ENCODE results near the gene PYCR2.

The PYCR2 gene

DNA sequence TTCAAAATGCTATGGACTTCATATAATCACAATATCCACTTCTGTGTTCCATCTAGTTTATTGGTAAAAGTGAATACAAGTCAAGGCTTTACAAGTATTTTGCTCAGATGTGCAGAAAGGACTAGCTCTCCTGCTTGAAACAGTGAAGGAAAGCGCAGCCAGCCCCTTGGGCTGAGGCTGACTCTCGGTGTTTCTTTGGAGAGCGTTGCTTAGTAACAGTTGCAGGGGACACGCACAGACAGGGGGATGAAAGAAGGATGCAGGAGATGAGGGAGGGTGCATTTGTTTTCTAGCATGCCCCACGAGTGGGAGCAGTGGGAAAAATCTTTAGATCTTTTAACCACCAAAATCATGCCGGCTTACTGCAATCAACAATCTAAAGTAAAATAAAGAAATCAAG is 9.1 kb downstream of the PYCR2 start:
- no peaks in the 10 kb centered on the region for H3K27me3 ChIP-seq (ENCODE audit: insufficient read depth, poor library complexity, severe bottlenecking)
- no peak for TF ChIP-seq POLR2AphosphoS5 (IDR thresholded peaks at IDR 0.05; ENCODE audit: low read depth)
- TF ChIP-seq GABPA (IDR thresholded peaks at IDR 0.05; ENCODE audit: low read depth), result no peak
- no peak for TF ChIP-seq SPI1 (IDR thresholded peaks at IDR 0.05; ENCODE audit: borderline replicate concordance, low read depth)
- TF ChIP-seq, protein P1, sequence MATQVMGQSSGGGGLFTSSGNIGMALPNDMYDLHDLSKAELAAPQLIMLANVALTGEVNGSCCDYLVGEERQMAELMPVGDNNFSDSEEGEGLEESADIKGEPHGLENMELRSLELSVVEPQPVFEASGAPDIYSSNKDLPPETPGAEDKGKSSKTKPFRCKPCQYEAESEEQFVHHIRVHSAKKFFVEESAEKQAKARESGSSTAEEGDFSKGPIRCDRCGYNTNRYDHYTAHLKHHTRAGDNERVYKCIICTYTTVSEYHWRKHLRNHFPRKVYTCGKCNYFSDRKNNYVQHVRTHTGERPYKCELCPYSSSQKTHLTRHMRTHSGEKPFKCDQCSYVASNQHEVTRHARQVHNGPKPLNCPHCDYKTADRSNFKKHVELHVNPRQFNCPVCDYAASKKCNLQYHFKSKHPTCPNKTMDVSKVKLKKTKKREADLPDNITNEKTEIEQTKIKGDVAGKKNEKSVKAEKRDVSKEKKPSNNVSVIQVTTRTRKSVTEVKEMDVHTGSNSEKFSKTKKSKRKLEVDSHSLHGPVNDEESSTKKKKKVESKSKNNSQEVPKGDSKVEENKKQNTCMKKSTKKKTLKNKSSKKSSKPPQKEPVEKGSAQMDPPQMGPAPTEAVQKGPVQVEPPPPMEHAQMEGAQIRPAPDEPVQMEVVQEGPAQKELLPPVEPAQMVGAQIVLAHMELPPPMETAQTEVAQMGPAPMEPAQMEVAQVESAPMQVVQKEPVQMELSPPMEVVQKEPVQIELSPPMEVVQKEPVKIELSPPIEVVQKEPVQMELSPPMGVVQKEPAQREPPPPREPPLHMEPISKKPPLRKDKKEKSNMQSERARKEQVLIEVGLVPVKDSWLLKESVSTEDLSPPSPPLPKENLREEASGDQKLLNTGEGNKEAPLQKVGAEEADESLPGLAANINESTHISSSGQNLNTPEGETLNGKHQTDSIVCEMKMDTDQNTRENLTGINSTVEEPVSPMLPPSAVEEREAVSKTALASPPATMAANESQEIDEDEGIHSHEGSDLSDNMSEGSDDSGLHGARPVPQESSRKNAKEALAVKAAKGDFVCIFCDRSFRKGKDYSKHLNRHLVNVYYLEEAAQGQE (IDR thresholded peaks at IDR 0.05; ENCODE audit: insufficient replicate concordance, low read depth), result no peak
- DNase-seq (ENCODE audit: low read depth in 1 of 2, low spot score in 1 of 2), result no peak
- no peak overlapping the region for H3K4me3 ChIP-seq (replicated peaks; ENCODE audit: insufficient read depth, low read length)
- H3K27ac ChIP-seq (replicated peaks), result no peak overlapping the region

DNA sequence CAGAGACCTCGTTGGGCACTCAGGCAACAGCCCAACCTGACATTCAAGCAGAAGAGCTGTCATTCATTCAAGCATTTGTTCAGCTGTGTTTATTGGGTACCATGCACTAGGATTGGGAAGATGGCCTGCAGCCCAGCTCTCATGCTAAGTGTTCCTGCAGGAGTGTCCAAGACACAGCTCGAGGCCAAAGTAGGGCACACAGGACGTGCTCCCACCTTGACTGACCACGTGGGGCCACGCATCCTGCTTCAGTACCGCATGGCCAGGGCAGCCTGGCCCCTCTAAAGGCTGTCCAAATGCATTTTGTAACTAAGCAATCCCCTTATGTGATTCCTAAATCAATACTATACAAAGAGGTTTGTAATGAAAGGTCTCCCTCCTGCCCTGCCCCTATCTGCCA is 9.7 kb downstream of the PYCR2 start:
- no peak overlapping the region for H3K27ac ChIP-seq (replicated peaks)
- H3K4me3 ChIP-seq (replicated peaks; ENCODE audit: insufficient read depth, low read length), result no peak overlapping the region
- TF ChIP-seq, protein P1 (IDR thresholded peaks at IDR 0.05; ENCODE audit: insufficient replicate concordance, low read depth), result no peak
- no peak for TF ChIP-seq POLR2AphosphoS5 (IDR thresholded peaks at IDR 0.05; ENCODE audit: low read depth)
- TF ChIP-seq, protein P2, sequence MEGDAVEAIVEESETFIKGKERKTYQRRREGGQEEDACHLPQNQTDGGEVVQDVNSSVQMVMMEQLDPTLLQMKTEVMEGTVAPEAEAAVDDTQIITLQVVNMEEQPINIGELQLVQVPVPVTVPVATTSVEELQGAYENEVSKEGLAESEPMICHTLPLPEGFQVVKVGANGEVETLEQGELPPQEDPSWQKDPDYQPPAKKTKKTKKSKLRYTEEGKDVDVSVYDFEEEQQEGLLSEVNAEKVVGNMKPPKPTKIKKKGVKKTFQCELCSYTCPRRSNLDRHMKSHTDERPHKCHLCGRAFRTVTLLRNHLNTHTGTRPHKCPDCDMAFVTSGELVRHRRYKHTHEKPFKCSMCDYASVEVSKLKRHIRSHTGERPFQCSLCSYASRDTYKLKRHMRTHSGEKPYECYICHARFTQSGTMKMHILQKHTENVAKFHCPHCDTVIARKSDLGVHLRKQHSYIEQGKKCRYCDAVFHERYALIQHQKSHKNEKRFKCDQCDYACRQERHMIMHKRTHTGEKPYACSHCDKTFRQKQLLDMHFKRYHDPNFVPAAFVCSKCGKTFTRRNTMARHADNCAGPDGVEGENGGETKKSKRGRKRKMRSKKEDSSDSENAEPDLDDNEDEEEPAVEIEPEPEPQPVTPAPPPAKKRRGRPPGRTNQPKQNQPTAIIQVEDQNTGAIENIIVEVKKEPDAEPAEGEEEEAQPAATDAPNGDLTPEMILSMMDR (IDR thresholded peaks at IDR 0.05; ENCODE audit: insufficient read depth, low read length), result no peak
- H3K27me3 ChIP-seq (ENCODE audit: insufficient read depth, poor library complexity, severe bottlenecking), result no peaks in the 10 kb centered on the region
- DNase-seq (ENCODE audit: low read depth in 1 of 2, low spot score in 1 of 2), result no peak

DNA sequence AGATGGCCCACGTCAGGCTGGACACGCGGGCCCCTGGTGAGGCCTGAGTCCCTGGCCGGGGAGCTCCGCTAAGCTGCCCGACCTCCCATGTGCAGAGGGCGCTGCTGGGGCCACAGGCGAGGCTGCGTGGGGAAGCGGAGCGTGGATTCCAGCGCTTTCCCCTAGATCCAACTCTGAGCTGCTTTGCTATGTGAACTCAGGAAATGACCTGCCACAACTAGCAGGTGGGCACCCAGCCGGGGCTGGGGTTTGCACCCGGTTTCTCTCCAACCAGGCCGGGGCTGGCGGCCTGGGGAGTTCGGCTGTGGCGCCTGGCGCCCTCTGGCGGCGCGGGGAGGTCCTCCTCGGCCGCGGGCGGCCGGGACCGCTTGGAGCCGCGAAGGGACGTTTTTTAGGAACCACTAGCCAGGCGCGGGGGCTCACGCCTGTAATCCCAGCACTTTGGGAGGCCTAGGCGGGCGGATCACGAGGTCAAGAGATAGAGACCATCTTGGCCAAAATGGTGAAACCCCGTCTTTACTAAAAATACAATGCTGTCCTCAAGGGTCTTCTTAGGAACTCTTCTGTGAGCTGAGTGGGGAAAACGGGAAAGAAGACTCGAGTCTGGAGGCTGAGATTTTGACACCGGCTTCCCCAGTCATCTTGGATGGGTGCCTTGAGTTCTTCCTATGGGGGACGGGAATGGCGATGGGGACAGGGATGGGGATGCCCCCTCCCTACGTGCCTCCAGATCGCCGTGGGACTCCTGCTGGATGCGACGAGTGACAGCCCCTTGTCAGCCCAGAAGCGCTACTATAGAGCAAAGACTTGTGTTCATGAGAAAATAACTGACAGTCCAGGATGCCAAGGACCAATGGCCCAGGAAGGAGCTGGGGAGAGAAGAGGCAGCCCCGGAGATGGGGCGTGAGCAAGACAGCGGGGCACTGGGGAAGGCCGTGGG is 12.6 kb downstream of the PYCR2 start:
- Histone ChIP-seq H3K4me3 (replicated peaks; ENCODE audit: insufficient read depth, low read length) (no peak overlapping the region), H3K27me3 (ENCODE audit: insufficient read depth, poor library complexity, severe bottlenecking) (no peaks in the 10 kb centered on the region), H3K27ac (replicated peaks) (no peak overlapping the region)
- no peak for TF ChIP-seq SPI1 (IDR thresholded peaks at IDR 0.05; ENCODE audit: borderline replicate concordance, low read depth)
- TF ChIP-seq, protein P1 (IDR thresholded peaks at IDR 0.05; ENCODE audit: insufficient replicate concordance, low read depth), result no peak
- TF ChIP-seq, protein P2 (IDR thresholded peaks at IDR 0.05; ENCODE audit: insufficient read depth, low read length), result peak; percentile 56
- TF ChIP-seq GABPA (IDR thresholded peaks at IDR 0.05; ENCODE audit: low read depth), result no peak
- TF ChIP-seq POLR2AphosphoS5 (IDR thresholded peaks at IDR 0.05; ENCODE audit: low read depth), result no peak
- peak in 1 of 2 experiments; percentile 53 for DNase-seq (ENCODE audit: low read depth in 1 of 2, low spot score in 1 of 2)
